RCC 7860 (cell line): Measurements from ENCODE around the gene ARHGAP27.

Experiments used
- DNase-seq: peaks from one replicate; pipeline ENCODE4 v3.0.0-alpha.2; 2015; ENCODE audit warnings: low spot score
- FAIRE-seq: peaks from 2 replicates; lab custom pipeline; 2012; peaks lifted over from hg19 to GRCh38; lab: Jason Lieb, UNC

The ARHGAP27 gene

DNA sequence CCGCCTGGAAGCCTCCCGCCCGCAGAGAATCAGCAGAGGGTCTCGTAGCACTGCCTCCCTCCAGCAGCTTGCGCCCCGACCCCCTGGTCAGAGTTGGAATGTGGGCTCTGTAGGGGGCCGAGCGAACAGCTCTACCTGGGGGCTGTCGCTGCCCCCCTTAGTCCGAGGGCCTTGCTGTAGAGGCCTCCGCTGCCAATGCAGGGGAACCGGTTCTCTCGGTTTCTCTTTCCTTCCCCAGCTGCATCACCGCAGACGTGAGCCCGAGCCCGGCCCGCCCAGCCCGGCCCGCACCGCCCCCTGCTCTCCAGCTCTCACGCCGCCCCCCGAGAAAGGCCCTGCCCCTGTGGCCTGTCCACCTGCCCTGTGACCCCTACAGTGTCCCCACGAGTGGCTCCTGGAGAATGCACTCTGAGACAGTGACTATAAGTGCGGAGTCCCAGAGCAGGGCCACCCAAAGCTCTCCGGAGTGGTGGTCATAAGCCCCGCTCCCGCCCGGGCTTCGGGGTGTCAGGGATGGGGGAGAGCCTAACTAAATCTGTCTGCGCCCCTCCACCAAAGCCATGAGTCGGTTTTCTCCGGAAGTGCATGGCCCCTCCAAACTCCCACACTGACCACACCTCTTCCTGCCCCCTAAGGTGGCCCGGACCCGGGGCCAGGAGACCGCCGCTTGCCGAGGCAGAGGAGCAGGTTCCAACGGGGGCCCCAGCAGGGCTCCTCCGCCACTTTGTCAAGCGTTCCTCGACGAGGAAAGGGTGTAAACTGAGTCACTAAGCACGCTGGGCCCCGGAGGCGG, 1.7 kb downstream of the ARHGAP27 start:
- DNase-seq = no peak
- FAIRE-seq = no peak

DNA sequence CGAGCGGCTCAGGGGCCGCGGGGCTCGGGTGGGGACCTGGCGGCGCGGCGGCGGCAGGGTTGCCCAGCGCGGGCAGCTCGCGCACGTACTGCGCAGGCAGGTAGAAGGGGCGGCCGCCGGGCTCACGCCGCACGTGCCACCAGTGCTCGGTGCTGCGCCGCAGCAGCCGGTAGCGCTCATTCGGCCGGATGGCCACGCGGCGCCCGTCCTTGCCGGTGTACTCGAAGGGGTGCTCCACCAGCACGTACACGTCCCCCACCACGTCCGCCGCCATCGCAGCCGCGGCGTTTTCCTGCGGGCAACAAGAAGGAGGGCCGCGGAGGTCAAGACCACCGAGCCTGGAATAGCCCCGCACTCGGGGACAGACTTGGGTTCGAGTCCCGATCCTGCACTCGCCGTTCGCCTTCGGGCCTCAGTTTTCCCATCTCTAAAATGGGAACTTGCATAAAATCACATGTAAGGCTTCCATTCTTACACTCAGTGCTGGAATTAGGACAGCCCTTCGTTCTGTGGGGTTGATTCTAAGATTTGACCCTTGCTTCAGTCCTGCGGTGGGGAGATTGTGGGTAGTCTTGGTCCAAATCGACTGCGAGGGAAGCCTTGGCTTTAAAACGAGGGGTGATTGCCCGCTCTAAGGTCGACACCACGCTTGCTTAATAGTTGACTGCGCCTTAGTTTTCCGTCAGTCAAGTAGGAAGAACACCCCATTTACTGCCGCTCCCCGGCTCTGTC, 2.5 kb downstream of the ARHGAP27 start:
- FAIRE-seq (no peak), DNase-seq (no peak)

DNA sequence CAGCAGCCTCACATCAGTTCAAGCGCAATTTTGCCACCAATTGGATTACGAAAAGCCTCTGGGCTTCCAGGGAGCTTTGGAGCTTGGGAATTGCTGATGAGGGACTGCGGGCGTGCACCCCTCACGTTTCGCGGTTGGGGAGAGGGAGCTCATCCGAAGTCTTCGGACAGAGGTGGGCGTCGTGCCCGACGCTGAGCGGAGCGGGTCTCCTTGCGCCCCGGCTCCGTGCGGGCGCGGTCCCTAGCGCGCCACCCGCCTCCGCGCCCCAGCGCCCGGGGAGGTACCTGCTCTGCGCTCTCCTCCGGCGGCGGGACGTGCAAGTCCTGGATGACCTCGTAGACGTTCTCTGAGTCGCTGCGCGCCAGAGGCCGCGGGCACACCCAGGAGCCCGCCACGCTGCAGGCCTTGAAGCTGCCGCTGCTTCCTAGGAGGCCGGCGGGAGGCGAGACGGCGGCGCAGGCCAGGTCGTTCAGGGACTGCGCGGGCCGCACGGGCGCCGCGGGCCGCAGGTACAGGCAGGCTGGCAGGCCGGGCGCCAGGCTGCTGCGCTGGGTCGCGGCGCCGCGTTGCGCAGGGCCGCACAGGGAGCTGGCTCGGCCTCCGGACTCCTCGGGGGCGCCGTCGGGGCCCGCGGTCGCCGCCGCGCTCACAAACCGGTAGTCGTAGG, 3.2 kb downstream of the ARHGAP27 start:
- no peak for FAIRE-seq
- no peak for DNase-seq

DNA sequence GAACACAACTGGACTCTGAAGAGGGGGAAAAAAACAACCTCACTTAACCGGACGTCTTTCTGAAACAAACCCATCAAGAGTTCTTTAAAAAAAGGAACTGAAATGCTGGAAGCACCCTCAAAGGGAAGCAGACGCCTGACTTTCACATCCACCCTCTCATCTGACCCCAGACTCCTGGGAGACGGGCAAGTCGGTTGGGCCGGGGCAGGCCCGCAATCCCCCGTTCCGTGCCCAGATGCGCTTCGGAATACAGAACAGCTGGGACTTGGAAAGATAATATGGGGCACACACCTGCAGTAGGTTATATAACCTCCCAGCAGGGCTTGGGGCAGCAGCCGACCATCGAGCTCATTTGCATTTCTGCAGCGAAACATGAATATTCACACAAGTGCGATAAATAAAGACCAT, 3.7 kb downstream of the ARHGAP27 start:
- FAIRE-seq = no peak
- DNase-seq = no peak

DNA sequence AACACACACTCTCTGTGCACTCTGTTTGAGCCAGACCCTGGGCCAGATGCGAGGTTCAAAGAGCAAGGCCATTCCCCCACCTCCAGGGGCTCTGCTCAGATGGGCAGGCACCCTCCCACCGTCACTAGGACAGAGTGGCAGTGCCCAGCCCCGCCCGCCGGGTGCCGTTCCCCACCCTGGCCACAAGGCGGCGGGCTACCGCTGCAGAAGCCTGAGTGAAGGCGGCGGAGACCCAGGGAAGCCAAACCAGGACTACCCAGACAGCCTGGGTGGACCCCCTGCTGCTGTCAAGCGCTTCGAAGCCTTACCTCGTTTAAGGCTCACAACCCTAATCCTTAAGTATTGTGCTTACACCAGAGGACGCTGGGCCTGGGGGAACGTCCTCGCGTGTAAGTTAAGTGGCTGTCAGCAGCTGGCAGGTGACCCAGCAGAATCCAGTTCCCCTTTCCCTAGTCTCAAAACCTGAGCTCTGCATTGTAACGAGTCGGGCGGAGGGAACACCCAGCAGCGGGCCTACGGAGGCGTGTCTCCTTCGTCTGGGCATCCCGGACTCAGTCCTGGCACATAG, 4.5 kb downstream of the ARHGAP27 start:
- no peak for FAIRE-seq
- peak; percentile 42 for DNase-seq

DNA sequence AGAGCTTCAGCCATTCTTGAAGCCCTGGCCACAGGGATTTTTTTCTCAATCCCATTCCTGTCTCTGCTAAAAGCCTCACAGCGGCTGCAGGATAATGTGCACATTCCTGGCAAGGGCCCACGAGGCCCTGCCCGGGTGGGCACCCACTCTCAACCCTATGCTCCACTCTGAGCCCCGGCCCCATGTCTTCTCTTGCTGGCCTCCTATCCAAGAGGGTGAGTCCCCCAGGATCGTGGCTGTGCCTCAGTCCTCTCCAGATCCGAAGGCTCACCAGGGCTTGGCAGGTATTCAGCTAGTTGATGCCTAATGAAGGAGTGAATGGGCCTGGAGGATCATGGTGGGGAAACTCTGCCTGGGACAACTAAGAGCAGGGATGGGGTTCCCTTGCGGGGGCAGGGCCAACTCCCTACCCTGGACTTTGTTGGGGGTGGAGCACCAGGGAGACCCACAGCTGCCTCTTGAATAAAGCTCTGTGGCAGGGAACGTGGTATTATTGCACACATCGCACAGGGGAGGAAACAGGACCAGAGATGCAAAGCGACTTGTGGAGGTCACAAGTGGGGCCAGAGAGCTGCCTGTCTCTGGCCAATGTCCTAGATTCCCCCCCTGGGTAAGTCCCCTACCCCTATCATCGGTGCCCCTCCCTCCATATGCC, 5.4 kb downstream of the ARHGAP27 start:
- no peak for DNase-seq
- FAIRE-seq = no peak

DNA sequence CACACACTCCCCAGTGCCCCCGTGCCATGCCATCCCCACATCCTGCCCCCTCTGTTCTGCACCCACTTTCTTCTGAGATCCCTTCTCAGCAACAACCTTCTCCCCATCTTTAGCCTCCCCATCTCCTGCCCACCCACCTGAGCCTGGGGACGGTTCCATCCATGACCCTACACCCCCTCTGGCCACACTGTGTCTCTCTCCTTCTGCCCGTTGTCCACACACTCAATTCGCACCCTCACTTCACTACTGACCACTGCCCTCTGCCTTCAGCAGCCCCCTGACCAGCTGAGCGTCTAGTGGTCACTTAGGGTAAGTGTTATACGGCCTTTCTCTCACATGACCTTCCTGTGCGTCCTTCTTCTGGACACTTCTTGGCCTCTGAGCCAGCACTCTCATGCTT, 6.1 kb downstream of the ARHGAP27 start:
- FAIRE-seq (no peak), DNase-seq (no peak)

DNA sequence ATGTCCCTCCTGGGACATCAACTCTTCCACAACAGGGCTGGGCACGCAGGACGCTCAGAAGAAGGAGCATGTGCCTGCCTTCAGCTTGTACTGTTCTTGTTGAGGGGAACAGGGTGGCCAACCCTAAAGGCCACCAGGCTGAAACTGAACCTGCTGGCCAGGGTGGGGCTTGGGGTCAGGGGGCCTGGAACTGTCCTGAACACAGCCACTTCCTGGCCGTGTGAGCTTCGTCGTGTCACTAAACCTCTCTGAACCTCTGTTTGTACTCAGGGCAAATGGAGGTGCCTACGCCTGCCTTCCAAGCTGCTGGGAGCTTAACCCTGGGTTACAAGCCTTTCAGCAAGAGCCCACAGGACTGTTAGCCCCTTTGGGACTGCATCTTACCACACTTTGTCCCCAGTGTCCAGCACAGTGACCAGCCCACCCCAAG, 6.7 kb downstream of the ARHGAP27 start:
- no peak for DNase-seq
- FAIRE-seq = no peak

DNA sequence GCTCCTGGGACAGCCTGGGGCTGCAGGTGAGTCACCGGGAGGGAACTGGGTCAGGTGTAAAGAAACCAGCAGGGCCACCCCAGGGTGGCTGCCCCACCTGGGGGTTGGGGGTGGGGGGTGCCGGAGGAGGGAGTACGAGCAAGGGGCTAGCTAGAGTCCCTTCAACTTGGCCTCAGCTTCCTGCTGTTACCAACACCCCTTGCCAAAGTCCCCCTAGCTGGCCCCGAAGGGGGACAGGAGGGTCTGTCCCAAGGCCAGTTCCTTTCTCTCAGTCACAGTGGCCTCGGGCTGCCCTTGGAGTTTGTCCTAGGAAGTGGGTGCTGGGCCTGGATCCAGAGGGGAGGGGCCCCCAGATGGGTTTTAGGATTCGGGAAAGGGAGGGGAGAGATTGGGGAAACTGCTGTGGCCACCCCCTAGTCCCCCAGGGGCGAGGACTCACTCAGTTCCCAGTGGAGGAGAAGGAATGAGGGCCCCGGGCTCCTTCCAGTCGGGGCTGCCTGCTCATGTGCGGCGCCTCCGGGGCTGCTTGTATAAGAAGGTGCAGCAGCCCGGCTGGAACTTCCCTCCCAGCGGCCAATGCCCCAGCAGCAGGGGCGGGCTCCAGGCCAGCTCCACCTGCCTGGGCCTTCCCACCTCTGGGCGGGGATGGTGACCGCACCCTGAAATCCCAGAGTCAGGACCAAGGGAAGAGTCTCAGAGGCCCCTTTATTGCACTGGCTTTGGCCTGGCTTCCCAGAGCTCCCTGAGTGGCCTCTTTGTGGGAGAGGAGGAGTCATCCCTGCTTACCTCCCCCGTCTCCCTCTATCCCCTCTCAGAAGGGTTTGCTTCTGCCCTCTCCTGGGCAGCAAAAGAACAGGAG, 7.3 kb downstream of the ARHGAP27 start:
- FAIRE-seq = peak; percentile 78
- peak; percentile 84 for DNase-seq

DNA sequence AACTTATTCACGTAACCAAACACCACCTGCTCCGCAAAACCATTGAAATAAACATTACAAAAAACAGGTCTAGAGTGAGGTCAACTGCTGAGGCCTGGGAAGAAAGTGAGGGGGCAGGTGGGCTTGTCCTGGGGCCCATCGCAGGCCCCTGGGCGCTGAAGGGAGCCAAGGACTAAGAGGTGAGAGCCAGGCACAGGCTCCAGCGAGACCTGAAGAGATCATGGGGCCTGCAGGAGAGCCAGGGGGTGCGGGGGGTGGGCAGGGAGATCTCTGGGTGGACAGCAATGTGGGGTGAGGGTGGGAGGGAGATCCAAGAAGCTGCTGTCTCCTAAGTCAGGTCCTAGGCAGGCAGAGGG, 7.9 kb downstream of the ARHGAP27 start:
- no peak for FAIRE-seq
- no peak for DNase-seq

DNA sequence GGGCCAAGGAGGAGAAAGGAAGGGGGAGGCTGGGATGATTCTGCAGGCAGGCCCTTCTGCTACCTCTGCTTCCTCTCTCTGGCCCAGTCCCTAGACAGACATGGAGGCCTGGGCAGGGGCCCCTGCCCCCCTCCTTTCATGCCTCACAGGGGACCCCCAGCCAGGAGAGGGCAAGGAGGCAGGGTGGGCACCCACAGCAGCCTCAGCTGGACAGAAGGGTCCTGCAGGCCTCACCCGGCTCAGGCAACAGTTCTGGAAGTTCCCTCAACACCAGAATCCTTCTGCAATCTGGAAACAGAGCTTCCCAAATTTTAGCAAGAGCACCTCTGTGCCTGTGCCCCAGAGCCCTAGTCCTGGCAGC, 8.7 kb downstream of the ARHGAP27 start:
- FAIRE-seq (no peak), DNase-seq (no peak)

DNA sequence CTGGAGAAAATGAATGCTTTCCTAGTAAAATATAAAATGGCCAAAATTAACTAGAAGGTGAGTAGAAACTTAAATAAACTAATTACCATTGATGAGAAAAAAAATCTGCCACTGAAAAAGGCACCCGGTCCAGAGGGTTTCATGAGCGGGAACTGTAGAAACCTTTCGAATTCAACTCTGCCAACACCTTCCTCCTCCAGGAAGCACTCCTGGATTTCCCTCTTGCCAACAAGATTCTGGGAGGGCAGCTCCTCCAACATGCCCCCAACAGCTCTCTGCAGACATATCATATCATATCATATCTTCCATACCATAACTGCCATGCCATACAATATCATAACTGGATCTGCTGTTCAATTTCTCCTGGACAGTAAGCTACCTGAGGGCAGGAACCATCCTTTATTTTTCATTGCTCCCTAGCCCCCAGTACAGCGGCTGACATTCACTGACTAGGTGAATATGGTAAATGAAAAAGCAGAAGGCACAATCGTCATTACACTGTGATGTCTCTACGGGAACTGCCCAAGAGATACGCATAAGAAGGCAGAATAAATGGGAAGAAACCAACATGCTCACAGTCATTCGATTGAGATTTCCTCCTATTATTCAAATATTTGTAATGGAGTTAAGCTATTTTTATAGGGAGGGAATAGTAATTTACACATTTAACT, 9.2 kb downstream of the ARHGAP27 start:
- no peak for FAIRE-seq
- DNase-seq = no peak

DNA sequence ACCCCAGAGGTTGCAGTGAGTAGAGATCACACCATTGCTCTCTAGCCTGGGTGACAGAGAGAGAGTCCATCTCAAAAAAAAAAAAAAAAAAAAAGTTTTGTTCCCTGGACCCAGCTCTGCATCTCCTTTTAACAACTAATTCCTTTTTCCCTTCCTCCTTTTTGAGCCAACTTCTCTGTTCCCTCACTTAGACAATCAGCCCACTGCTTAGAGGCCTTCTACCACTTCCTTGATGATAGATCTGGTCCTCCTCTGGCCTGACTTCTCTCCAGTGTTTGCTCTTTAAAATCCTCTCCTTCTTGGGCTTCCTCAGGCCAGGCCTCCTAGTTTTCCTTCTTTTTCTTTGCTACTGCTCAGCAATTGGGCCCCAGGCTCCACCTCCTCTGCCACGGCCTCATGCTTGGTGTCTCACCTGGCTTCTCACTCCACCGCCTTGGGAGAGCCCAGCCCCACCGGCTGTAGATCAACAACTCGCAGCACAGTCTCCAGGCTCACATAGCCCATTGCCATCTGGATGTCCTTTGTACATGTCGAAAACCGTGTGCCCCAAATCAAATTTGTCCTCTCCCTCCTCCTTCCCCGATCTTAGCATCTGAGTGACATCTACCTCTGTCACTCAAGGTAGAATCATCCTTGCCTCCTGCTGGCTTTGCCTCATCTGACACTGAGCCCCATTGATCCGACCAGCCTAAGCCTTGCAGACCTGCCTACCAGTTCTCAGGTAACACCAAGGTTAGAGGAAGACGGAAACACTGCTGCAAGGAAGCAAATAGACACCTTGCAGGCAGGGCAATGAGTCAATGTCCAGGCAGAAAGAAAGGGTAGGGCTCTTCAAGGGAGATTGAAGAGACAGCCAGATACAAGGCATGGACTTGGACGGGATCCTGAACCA, 17.4 kb downstream of the ARHGAP27 start:
- FAIRE-seq (no peak), DNase-seq (no peak)

DNA sequence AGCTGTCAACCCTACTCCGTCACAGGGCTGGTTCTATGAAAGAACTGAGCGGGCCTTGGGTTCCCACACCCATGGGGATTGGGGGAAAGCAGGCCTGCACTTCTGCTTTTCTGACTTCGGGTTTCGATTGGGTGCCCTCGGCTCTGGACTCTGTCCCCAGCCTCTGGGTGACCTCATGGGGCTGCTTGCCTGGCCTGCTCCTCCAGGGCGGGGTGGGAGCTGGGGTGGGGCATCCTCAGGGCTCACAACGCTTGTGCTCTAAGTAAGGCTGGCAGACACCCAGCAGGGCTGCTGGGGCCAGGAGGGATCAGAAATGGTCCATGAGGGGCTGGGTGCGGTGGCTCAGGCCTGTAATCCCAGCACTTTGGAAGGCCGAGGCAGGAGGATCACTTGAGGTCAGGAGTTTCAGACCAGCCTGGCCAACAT, 19.2 kb downstream of the ARHGAP27 start:
- DNase-seq (no peak), FAIRE-seq (no peak)

DNA sequence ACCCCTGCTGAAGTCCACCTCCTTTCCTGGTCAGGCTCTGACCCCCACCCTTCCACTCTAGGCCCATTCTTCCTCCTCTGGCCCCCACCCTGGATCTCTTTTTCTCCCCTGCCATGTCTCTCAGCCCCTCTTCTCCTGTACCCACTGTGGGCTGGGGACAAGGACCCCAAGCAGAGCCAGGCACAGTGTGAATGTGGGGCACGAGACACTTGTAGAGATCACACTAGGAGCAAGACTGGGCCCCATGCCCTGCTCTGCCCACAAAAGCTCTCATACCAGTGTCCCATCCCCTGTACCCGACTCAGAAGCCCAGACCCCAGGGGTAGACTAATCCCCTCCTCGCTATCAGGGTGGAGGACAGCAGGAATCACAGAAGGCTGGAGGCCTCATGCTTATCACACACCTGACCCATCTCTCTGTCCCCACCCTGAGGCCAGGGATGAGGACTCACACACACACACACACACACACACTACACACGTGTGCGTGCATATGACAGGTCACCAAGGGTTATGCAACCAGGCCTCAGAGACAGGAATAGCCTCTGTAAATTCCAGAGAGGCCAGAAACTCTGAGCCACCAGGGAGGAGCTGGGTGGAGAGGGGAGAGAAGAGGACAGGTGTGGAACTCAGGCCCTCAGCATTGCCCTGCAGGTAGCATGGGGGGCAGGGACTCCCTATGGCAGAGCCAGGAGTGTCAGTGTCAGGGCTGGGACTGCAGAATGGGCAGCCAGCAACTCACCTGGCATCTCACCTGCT, 21.1 kb downstream of the ARHGAP27 start:
- DNase-seq (no peak), FAIRE-seq (no peak)

DNA sequence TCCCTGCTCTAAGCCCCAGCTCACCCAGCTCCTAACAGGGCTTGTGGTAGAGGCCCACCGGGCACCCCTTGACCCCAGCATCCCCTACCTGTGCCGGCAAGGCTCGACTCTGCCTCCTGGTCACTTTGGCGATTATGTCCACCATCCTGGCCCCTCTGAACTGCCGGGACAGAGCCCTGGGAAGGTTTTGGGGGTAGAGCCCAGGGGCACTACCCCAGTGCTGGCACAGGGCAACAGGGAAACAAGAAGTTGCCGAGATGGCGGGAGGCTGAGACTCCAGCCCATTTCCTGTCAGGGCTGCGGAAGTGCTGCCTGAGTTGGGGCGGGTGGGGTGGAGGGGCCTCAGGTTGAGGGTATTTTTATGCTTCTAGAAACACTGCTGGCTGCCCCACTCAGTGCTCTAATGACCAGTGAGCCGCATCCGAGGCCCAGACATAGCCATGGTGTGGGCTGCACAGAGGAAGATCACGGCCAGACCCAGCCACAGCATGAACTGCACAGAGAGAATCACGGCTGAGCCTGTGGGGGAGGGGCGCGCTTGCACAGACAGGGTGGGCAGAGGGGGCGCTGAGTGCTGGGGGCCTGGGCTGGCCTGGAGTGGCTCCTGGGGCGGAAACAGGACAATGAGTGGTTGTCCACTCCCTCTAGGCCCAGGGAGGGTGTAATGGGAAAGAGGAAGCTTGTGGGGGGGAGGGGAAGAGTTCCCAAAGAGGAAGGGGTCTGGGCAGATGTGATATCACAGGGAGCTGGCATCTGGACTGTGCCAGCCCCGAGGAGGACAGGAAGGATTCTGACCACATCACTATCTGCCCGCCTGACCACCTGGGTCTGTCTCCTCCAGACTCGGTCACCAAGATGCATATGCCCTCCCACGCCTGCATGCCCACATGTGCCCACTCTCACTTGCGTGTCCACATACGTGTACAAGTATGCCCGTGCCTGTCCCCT, 22.3 kb downstream of the ARHGAP27 start:
- FAIRE-seq (no peak), DNase-seq (no peak)

DNA sequence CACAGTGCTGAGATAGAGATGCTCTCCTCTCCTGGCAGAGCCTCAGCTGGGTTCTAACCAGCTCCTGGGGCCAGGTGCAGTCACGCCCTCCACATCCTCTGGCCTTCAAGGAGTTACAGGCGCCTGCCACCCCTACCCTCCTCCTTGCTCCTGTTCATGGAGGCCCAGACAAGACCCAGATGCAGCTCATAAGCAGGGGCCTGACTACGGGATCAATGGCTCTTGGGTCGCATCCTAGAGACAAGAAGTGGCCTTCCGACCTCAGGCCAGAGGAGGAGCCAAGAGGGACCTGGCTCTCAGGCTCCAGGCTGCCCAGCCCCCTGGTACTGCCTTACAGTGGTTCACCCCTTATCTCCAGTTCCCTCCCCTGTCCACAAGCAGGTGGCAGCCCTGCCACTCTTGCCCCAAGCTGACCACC, 23.0 kb downstream of the ARHGAP27 start:
- no peak for FAIRE-seq
- no peak for DNase-seq
